ENCODE data around the gene EBNA1BP2.

EBNA1BP2 gene

DNA sequence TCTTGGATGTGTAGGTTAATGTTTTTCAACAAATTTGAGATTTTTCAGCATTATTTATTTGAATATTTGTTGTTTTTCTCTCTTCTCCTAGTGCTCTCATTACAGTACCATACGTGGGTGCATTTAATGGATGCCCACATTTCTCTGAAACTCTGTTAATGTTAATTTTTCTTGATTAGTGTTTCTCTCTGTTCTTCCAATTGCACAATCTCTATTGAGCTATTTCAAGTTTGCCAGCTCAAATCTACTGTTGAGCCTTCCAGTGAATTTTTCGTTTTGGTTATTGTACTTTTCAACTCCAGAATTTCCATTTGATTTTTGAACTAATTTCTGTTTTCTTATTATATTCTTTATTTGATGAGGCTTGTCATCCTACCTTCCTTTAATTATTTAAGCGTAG is 31.8 kb upstream of the EBNA1BP2 start:
- Histone ChIP-seq H3K9ac (ENCODE audit: low read length) (no peak overlapping the region), H3K4me3 (ENCODE audit: low read depth in 1 of 2, low read length in 2 of 2) (no peak overlapping the region), H3K27ac (ENCODE audit: low read depth, low read length) (no peak overlapping the region), H3K9me3 (ENCODE audit: low read length) (no peaks in the 10 kb centered on the region), H3K27me3 (ENCODE audit: control insufficient read depth in 1 of 2, insufficient read depth in 2 of 2, low read length in 2 of 2) (no peaks in the 10 kb centered on the region), H3K4me1 (ENCODE audit: insufficient read depth, low read length) (peaks cover 13% of the 10 kb centered on the region), H3K36me3 (ENCODE audit: insufficient read depth, low read length) (no peaks in the 10 kb centered on the region)

DNA sequence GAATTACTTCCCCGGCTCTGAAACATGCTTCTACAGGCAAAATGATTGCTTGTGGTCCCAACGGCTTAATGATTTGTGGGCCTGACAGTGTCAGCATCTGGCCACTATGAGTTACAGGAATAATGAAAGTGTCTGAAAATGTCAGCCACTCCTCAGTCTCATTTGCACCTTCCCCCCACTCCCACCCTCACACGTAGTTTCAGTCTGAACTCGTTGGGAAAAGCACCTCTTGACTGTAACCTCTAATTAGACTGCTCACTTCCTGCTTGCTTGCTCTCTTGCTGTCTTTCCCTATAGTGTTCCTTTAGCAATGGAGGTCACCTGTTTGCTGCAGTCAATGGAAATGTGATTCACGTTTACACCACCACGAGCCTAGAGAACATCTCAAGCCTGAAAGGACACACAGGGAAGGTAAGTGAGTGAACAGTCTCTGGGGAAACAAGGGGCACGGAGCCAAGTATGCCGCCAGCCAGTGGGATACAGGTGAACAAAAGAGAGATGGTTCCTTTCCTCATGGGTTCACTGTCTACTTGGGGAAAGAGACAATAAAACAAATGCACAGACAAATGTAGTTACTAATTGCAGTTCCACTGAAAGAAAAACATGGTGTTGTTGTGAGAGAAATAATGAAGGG is 27.1 kb upstream of the EBNA1BP2 start:
- Histone ChIP-seq H3K27ac (ENCODE audit: low read depth, low read length) (no peak overlapping the region), H3K36me3 (ENCODE audit: insufficient read depth, low read length) (no peaks in the 10 kb centered on the region), H3K27me3 (ENCODE audit: control insufficient read depth in 1 of 2, insufficient read depth in 2 of 2, low read length in 2 of 2) (no peaks in the 10 kb centered on the region), H3K9ac (ENCODE audit: low read length) (no peak overlapping the region), H3K9me3 (ENCODE audit: low read length) (no peaks in the 10 kb centered on the region), H3K4me1 (ENCODE audit: insufficient read depth, low read length) (no peaks in the 10 kb centered on the region), H3K4me3 (ENCODE audit: low read depth in 1 of 2, low read length in 2 of 2) (no peak overlapping the region)

DNA sequence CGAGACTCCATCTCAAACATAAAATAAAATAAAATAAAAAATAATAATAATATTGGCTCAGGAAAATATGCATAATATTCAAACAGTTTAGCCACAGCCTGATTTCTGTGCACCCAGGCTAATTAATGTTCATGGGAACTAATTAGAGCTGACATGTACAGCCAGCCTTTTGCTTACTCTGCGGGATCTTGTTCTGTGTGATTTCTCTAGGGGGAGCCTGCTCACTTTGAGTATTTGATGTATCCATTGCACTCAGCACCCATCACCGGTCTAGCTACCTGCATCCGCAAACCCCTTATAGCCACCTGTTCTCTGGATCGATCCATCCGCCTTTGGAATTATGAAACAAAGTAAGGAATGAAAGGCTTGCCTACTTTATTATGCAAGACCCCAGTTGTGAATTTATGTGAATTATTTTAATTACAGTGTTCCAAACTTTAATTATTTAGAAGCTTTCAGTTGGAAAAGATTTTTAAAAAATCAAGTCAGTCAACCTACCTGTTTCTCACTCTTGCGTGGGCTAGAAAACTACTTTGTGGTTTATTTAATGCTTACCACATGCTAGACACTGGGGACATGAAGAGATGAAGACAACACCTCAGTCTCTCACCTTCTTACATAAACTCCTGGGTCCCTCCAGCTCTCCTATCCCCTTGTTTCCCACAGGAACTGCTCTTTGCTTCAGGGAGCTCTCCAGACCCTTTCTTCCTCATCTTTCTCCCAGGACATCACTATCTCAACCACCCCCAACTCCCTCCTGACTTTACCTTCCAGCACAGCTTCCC is 25.4 kb upstream of the EBNA1BP2 start:
- Histone ChIP-seq H3K9me3 (ENCODE audit: low read length) (no peaks in the 10 kb centered on the region), H3K9ac (ENCODE audit: low read length) (no peak overlapping the region), H3K4me3 (ENCODE audit: low read depth in 1 of 2, low read length in 2 of 2) (no peak overlapping the region), H3K36me3 (ENCODE audit: insufficient read depth, low read length) (no peaks in the 10 kb centered on the region), H3K27ac (ENCODE audit: low read depth, low read length) (no peak overlapping the region), H3K27me3 (ENCODE audit: control insufficient read depth in 1 of 2, insufficient read depth in 2 of 2, low read length in 2 of 2) (no peaks in the 10 kb centered on the region), H3K4me1 (ENCODE audit: insufficient read depth, low read length) (no peaks in the 10 kb centered on the region)

- Histone ChIP-seq H3K4me3 (ENCODE audit: low read depth in 1 of 2, low read length in 2 of 2) (no peak overlapping the region), H3K9me3 (ENCODE audit: low read length) (no peaks in the 10 kb centered on the region), H3K27me3 (ENCODE audit: control insufficient read depth in 1 of 2, insufficient read depth in 2 of 2, low read length in 2 of 2) (no peaks in the 10 kb centered on the region), H3K27ac (ENCODE audit: low read depth, low read length) (no peak overlapping the region), H3K9ac (ENCODE audit: low read length) (no peak overlapping the region), H3K36me3 (ENCODE audit: insufficient read depth, low read length) (no peaks in the 10 kb centered on the region), H3K4me1 (ENCODE audit: insufficient read depth, low read length) (no peaks in the 10 kb centered on the region)
These were observed 22.4 kb upstream of the EBNA1BP2 start for GRCh38 chr1:43194509-43194908.

DNA sequence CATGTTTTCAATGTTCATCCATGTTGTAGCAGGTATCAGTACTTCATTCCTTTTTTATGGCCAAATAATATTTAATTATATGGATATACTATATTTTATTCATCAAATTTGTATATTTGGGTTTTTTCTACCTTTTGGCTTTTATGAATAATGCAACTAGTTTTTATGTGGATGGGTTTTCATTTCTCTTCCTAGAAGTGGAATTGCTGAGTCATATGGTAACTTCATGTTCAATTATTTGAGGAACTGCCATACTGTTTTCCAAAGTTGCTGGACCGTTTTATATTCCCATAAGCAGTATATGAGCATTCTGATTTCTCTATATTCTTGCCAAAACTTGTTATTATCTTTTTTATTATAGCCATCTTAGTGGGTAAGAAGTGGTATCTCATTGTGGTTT is 16.0 kb upstream of the EBNA1BP2 start:
- Histone ChIP-seq H3K4me1 (ENCODE audit: insufficient read depth, low read length) (no peaks in the 10 kb centered on the region), H3K27ac (ENCODE audit: low read depth, low read length) (no peak overlapping the region), H3K9ac (ENCODE audit: low read length) (no peak overlapping the region), H3K4me3 (ENCODE audit: low read depth in 1 of 2, low read length in 2 of 2) (no peak overlapping the region), H3K9me3 (ENCODE audit: low read length) (no peaks in the 10 kb centered on the region), H3K36me3 (ENCODE audit: insufficient read depth, low read length) (no peaks in the 10 kb centered on the region), H3K27me3 (ENCODE audit: control insufficient read depth in 1 of 2, insufficient read depth in 2 of 2, low read length in 2 of 2) (no peaks in the 10 kb centered on the region)

DNA sequence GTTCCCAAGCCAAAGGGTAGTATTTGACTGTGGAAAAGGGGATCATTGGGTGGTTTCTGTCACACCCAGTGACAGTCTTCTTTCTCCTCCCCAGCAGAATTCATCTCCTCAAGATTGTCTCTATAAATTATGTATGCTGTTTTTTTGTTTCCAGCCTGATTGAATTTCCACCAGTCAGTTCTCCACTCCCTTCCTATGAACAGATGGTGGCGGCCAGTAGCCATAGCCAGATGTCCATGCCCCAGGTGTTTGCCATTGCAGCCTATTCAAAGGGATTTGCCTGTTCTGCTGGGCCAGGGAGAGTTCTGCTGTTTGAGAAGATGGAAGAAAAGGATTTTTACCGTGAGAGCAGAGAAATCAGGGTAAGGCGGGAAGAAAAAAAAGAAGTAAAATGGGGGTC is 12.9 kb upstream of the EBNA1BP2 start:
- Histone ChIP-seq H3K9ac (ENCODE audit: low read length) (no peak overlapping the region), H3K27me3 (ENCODE audit: control insufficient read depth in 1 of 2, insufficient read depth in 2 of 2, low read length in 2 of 2) (no peaks in the 10 kb centered on the region), H3K4me1 (ENCODE audit: insufficient read depth, low read length) (no peaks in the 10 kb centered on the region), H3K9me3 (ENCODE audit: low read length) (no peaks in the 10 kb centered on the region), H3K27ac (ENCODE audit: low read depth, low read length) (no peak overlapping the region), H3K36me3 (ENCODE audit: insufficient read depth, low read length) (no peaks in the 10 kb centered on the region), H3K4me3 (ENCODE audit: low read depth in 1 of 2, low read length in 2 of 2) (no peak overlapping the region)

DNA sequence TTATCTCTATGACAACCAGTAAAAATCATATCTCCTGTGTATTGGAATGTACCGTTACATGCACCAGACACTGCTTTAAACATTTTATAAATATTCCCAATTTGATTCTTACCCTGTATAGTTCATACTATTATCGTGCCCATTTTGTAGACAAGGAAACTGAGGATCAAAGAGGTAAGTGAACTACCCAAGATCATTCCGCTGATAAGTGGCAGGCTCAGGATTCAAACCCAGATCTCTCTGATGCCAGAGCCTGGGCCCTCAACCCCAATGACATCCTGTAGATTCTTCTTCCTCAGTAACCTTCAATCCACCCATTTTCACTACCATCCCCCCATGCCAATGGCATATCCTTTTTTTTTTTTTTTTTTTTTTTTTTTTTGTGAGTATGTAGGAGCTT is 12.3 kb upstream of the EBNA1BP2 start:
- no peaks in the 10 kb centered on the region for H3K9me3 ChIP-seq (ENCODE audit: low read length)
- no peaks in the 10 kb centered on the region for H3K4me1 ChIP-seq (ENCODE audit: insufficient read depth, low read length)
- no peak overlapping the region for H3K27ac ChIP-seq (ENCODE audit: low read depth, low read length)
- H3K9ac ChIP-seq (ENCODE audit: low read length), result no peak overlapping the region
- H3K36me3 ChIP-seq (ENCODE audit: insufficient read depth, low read length), result no peaks in the 10 kb centered on the region
- H3K27me3 ChIP-seq (ENCODE audit: control insufficient read depth in 1 of 2, insufficient read depth in 2 of 2, low read length in 2 of 2), result no peaks in the 10 kb centered on the region
- no peak overlapping the region for H3K4me3 ChIP-seq (ENCODE audit: low read depth in 1 of 2, low read length in 2 of 2)

GRCh38 chr1:43177691-43178090 is 5.6 kb upstream of the EBNA1BP2 start:
- Histone ChIP-seq H3K4me1 (ENCODE audit: insufficient read depth, low read length) (no peaks in the 10 kb centered on the region), H3K27me3 (ENCODE audit: control insufficient read depth in 1 of 2, insufficient read depth in 2 of 2, low read length in 2 of 2) (peaks cover 0 to 9% of the 10 kb centered on the region in 2 donors), H3K9me3 (ENCODE audit: low read length) (no peaks in the 10 kb centered on the region), H3K27ac (ENCODE audit: low read depth, low read length) (no peak overlapping the region), H3K9ac (ENCODE audit: low read length) (no peak overlapping the region), H3K4me3 (ENCODE audit: low read depth in 1 of 2, low read length in 2 of 2) (no peak overlapping the region), H3K36me3 (ENCODE audit: insufficient read depth, low read length) (no peaks in the 10 kb centered on the region)

DNA sequence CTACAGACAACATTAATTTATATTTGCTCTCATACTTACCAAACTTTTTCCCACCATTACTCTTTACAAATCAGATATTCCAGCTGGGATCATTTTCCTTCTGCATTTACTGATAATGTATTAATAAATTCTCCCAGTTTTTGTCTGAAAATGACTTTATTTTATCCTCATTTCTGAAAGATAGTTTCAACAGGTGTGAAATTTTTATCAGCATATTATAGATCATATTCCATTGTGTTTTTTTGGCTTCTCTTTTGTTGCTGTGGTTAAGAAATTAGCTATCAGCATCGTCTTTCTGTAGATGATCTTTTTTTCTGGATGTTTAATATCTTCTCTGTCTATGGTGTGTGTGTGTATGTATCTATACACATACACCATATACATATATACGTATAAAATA is 2.8 kb upstream of the EBNA1BP2 start:
- Histone ChIP-seq H3K4me1 (ENCODE audit: insufficient read depth, low read length) (peaks cover 10% of the 10 kb centered on the region), H3K27ac (ENCODE audit: low read depth, low read length) (no peak overlapping the region), H3K36me3 (ENCODE audit: insufficient read depth, low read length) (peaks cover 8% of the 10 kb centered on the region), H3K9ac (ENCODE audit: low read length) (no peak overlapping the region), H3K9me3 (ENCODE audit: low read length) (no peaks in the 10 kb centered on the region), H3K4me3 (ENCODE audit: low read depth in 1 of 2, low read length in 2 of 2) (no peak overlapping the region), H3K27me3 (ENCODE audit: control insufficient read depth in 1 of 2, insufficient read depth in 2 of 2, low read length in 2 of 2) (peaks cover 0 to 9% of the 10 kb centered on the region in 2 donors)

DNA sequence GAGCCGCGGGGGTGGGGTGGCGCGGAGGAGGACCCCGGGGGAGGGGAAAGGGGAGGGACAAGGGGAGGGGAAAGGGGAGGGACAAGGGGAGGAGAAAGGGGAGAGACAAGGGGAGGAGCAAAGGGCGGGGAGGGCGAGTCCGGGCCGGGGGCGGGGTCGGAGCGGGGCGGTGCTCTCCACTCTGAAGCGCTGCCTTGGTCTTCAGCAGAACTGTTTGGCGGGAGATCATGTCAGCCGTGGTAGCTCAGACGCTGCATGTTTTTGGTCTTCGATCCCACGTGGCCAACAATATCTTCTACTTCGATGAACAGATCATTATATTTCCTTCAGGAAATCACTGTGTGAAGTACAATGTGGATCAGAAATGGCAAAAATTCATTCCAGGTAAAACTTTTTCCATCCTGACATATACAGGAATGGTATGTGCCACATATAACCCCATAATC is 460 bp upstream of the EBNA1BP2 start:
- H3K36me3 ChIP-seq (ENCODE audit: insufficient read depth, low read length), result peaks cover 29% of the 10 kb centered on the region
- H3K9ac ChIP-seq (ENCODE audit: low read length), result no peak overlapping the region
- peak overlapping the region; percentile 87 to 99 for H3K4me3 ChIP-seq (ENCODE audit: low read depth in 1 of 2, low read length in 2 of 2)
- H3K9me3 ChIP-seq (ENCODE audit: low read length), result no peaks in the 10 kb centered on the region
- H3K27ac ChIP-seq (ENCODE audit: low read depth, low read length), result peak overlapping the region; percentile 74
- peaks cover 10% of the 10 kb centered on the region for H3K4me1 ChIP-seq (ENCODE audit: insufficient read depth, low read length)
- peaks cover 0 to 9% of the 10 kb centered on the region in 2 donors for H3K27me3 ChIP-seq (ENCODE audit: control insufficient read depth in 1 of 2, insufficient read depth in 2 of 2, low read length in 2 of 2)

DNA sequence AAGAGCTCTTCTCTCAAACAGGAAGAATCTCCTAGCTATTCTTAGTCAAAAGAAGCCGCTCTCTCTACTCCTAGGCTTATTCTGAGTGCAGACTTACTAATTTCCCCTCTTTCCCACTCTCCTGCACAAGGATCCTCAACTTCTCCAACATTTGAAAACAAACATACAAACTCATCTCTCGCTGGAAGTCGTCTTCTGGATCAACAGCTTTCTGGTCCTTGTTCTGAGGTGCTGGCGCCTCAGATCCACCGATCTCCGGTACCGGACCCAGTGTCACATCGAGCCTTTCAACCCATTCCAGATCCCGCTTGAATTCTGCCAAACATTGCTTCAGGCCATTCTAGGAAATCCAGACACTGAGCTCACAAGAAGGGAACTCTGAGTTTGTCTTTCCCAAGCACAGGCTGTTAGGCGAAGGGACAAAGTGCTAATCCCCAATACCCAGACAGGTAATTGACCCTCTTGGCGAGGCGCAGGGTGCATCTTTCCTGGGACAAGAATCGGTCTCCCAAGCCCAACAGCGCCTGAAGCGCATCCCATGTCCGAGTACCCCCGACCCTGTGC is 696 bp downstream of the EBNA1BP2 start:
- peaks cover 0 to 4% of the 10 kb centered on the region in 2 donors for H3K27me3 ChIP-seq (ENCODE audit: control insufficient read depth in 1 of 2, insufficient read depth in 2 of 2, low read length in 2 of 2)
- H3K36me3 ChIP-seq (ENCODE audit: insufficient read depth, low read length), result peaks cover 40% of the 10 kb centered on the region
- peak overlapping the region; percentile 87 to 99 for H3K4me3 ChIP-seq (ENCODE audit: low read depth in 1 of 2, low read length in 2 of 2)
- H3K4me1 ChIP-seq (ENCODE audit: insufficient read depth, low read length), result peaks cover 10% of the 10 kb centered on the region
- no peaks in the 10 kb centered on the region for H3K9me3 ChIP-seq (ENCODE audit: low read length)
- peak overlapping the region; percentile 74 for H3K27ac ChIP-seq (ENCODE audit: low read depth, low read length)
- H3K9ac ChIP-seq (ENCODE audit: low read length), result peak overlapping the region; percentile 86

Data from muscle layer of colon (tissue), 2 donors.